HFFc6 (cell line): Measurements from ENCODE around the gene PTPRM. TPM values are rescaled to one million over a fixed set of nuclear protein-coding genes. Genes with fewer than 3 reads are reported as not detected.

ENCODE experiments used
- DNase-seq: peaks from one replicate; pipeline ENCODE4 v3.0.0-alpha.2; 2018
- H3K27ac Mint-ChIP-seq: 2 replicates; pipeline ENCODE4 v1.8.0; 2020; ENCODE audit warnings: mild to moderate bottlenecking, mixed read lengths
- H3K27me3 Mint-ChIP-seq: 2 replicates; pipeline ENCODE4 v1.8.0; 2021; ENCODE audit warnings: mild to moderate bottlenecking, moderate library complexity, mixed read lengths; ENCODE audit not compliant: insufficient read depth
- H3K36me3 Mint-ChIP-seq: 2 replicates; pipeline ENCODE4 v1.8.0; 2021; ENCODE audit warnings: low read depth, mixed read lengths
- H3K4me1 Mint-ChIP-seq: 2 replicates; pipeline ENCODE4 v1.8.0; 2020; ENCODE audit warnings: low read depth, mixed read lengths
- H3K4me3 Mint-ChIP-seq: 2 replicates; pipeline ENCODE4 v1.8.0; 2020; ENCODE audit warnings: mild to moderate bottlenecking, moderate library complexity, mixed read lengths
- H3K9me3 Mint-ChIP-seq: 2 replicates; pipeline ENCODE4 v1.8.0; 2020; ENCODE audit warnings: mild to moderate bottlenecking, mixed read lengths
- CTCF ChIP-seq: fragments of 200-600 bp; sonication (generic); IDR thresholded peaks from 2 replicates; pipeline ENCODE4 v1.5.0; 2021; ENCODE audit warnings: antibody characterized with exemption, mild to moderate bottlenecking
- total RNA-seq, 6 experiments: library from RNA; stranded (reverse); fragmentation: NEBNext Ultra II Directional; extraction: Animal tissue kit (Norgen Biotek cat#: 25700); gene quantifications; 2 replicates in 1 of 6; 3 replicates in 5 of 6; pipeline ENCODE4 v1.2.3, GENCODE V29; 2021

Gene PTPRM
- total RNA-seq, 6 experiments from 2014 or later, result 39.4 to 49.8 (median 43.8) TPM

GRCh38 chr18:8116341-8117005, 549.4 kb downstream of the PTPRM start:
- H3K27ac Mint-ChIP-seq, result peak overlapping the region; percentile 89

DNA sequence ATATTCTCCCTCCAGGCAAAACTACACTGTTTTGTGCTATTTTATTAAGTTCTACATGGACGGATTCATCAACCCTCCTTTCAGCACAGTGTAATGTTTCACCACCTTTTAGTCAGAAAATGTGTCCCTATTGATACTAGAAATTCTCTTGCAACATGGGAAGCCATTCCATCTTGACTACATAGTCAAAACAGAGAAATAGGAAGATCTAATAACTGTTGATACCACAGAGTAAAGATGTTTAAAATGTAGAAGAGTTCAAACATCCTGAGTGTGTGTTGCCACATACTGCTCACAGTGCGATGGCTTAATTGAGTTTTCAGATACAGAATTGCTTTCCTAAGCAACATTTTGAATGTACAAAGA, 549.9 kb downstream of the PTPRM start:
- no peaks in the 10 kb centered on the region for H3K9me3 Mint-ChIP-seq
- H3K27me3 Mint-ChIP-seq, result no peaks in the 10 kb centered on the region
- peak overlapping the region; percentile 89 for H3K27ac Mint-ChIP-seq
- H3K4me1 Mint-ChIP-seq, result peaks cover 26% of the 10 kb centered on the region
- DNase-seq, result no peak
- H3K36me3 Mint-ChIP-seq, result no peaks in the 10 kb centered on the region
- no peak for TF ChIP-seq CTCF
- peak overlapping the region; percentile 5; the same call in 1 of the 2 replicates for H3K4me3 Mint-ChIP-seq

More at GRCh38 chr18:8116341-8117005, 549.4 kb downstream of the PTPRM start:
- H3K4me1 Mint-ChIP-seq, result peaks cover 21% of the 10 kb centered on the region
- TF ChIP-seq CTCF, result no peak
- H3K27me3 Mint-ChIP-seq, result no peaks in the 10 kb centered on the region
- DNase-seq, result peak; percentile 77
- H3K4me3 Mint-ChIP-seq, result peak overlapping the region; percentile 5; the same call in 1 of the 2 replicates
- H3K9me3 Mint-ChIP-seq, result no peaks in the 10 kb centered on the region
- H3K36me3 Mint-ChIP-seq, result no peaks in the 10 kb centered on the region

DNA sequence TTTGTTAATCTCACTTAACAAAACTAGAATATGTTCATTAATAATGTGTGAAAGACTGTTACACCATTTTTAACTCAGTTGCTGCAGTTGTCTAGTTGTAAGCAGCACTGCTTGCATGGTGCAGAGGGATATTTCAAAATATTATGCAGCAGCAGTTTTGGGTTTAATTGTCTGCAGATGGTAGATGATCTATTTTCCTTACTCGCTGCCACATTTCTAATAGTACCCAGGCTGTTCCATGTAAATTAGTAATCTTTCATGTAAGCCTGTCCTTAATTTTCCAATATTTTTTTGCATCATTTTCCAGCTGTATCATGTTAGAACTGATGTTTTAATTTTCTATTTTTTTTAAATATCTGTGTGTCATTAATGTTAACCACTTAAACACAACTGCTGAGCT, 554.0 kb downstream of the PTPRM start:
- Mint-ChIP-seq H3K36me3 (no peaks in the 10 kb centered on the region), H3K4me3 (no peak overlapping the region), H3K9me3 (no peaks in the 10 kb centered on the region), H3K27ac (peak overlapping the region; percentile 76; the same call in 1 of the 2 replicates), H3K27me3 (no peaks in the 10 kb centered on the region), H3K4me1 (peaks cover 66% of the 10 kb centered on the region)
- no peak for DNase-seq
- no peak for TF ChIP-seq CTCF

DNA sequence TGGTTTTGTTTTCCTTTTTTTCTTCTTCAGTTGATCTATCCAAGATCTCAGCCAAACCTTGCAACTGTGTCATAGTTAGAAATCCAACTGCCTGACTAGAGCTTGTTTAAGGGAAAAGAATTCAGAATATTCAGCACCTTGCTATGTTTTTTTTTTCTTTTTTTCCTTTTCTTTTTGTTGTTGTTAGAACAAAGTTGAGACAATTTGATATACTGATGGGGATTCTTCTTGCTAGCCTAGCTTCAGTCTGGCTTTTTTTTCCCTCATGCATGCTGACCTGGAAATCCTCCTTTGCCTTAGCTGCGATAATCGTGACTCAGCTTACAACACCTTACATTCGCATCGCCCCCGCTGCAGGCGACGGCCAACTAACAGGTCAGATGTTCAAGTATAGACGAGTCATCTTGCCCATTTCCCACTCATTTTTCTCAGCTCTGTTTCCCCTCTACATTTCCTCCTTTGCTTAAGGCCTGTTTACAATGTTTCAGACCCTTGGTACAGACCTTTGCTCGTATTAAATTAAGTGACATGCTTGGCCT, 554.9 kb downstream of the PTPRM start:
- peak; percentile 62 for DNase-seq
- Mint-ChIP-seq H3K36me3 (peaks cover 7% of the 10 kb centered on the region; the same call in 1 of the 2 replicates), H3K4me1 (peaks cover 66% of the 10 kb centered on the region), H3K27ac (peak overlapping the region; percentile 76), H3K9me3 (no peaks in the 10 kb centered on the region), H3K27me3 (no peaks in the 10 kb centered on the region), H3K4me3 (peak overlapping the region; percentile 82)
- TF ChIP-seq CTCF, result no peak

DNA sequence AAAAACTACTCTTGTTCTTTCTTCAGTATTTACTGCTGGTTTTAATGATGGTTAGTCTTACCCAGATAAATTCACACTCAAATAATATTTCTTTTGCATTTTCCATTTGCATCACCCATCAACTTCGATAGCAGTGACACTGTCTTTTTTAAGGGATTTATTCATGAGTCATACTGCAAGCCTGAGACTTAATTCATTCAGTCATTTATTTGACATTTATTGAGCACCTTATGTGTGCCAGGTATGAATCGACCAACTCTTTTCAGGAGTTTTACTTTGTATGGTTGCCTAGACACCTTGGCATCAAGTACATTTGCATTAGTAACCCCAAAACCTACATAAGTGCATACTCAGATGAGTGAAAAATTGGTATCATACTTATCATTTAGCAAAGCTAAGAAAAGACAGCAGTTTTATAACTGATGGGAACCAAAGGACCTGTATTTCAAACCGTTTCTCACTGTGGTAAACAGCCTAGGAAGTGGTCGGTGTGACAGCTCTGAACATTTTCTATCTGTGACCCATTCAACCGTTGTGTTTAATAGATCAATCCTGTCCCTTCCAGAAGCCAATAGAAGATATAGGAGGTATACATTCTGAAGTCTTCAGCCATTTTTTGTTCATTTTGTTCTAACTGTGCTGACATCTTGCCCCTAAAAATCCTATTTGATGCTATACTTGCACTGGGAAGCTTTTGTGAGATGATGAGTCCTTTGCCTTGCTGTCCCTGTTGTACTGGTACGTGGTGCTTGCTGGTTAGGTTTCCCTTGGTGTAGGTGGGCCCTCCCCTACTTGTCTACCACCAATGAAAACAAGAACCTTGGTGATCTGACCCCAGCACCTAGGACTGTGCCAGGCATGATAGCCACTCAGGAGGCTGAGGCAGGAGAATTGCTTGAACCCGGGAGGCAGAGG, 557.4 kb downstream of the PTPRM start:
- no peaks in the 10 kb centered on the region for H3K27me3 Mint-ChIP-seq
- no peak for DNase-seq
- peaks cover 8% of the 10 kb centered on the region; the same call in 1 of the 2 replicates for H3K36me3 Mint-ChIP-seq
- no peak for TF ChIP-seq CTCF
- H3K9me3 Mint-ChIP-seq, result no peaks in the 10 kb centered on the region
- peaks cover 62% of the 10 kb centered on the region for H3K4me1 Mint-ChIP-seq
- H3K27ac Mint-ChIP-seq, result peak overlapping the region; percentile 89
- peak overlapping the region; percentile 52 for H3K4me3 Mint-ChIP-seq
